Measurements from ENCODE around the gene ZEB1.
"Not testable (repeated sequence)": the region's sequence is repeated elsewhere in the genome, so short reads cannot be mapped to it uniquely, and the experiment has no call there.

ZEB1 gene

GRCh38 chr10:31536302-31536701, 217.3 kb downstream of the ZEB1 start:
- ATAC-seq (ENCODE audit: low read depth), result no peak
- no peak overlapping the region for H3K27ac ChIP-seq (ENCODE audit: poor library complexity, severe bottlenecking)
- peaks cover under 1% of the 10 kb centered on the region for H3K4me1 ChIP-seq (ENCODE audit: insufficient read depth, poor library complexity, severe bottlenecking)
- H3K4me3 ChIP-seq (ENCODE audit: severe bottlenecking), result no peak overlapping the region
- no peak for DNase-seq (ENCODE audit: low spot score)
- no peaks in the 10 kb centered on the region for H3K36me3 ChIP-seq (ENCODE audit: low read depth)
- TF ChIP-seq, protein P1, sequence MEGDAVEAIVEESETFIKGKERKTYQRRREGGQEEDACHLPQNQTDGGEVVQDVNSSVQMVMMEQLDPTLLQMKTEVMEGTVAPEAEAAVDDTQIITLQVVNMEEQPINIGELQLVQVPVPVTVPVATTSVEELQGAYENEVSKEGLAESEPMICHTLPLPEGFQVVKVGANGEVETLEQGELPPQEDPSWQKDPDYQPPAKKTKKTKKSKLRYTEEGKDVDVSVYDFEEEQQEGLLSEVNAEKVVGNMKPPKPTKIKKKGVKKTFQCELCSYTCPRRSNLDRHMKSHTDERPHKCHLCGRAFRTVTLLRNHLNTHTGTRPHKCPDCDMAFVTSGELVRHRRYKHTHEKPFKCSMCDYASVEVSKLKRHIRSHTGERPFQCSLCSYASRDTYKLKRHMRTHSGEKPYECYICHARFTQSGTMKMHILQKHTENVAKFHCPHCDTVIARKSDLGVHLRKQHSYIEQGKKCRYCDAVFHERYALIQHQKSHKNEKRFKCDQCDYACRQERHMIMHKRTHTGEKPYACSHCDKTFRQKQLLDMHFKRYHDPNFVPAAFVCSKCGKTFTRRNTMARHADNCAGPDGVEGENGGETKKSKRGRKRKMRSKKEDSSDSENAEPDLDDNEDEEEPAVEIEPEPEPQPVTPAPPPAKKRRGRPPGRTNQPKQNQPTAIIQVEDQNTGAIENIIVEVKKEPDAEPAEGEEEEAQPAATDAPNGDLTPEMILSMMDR (IDR thresholded peaks at IDR 0.05; ENCODE audit: poor library complexity, severe bottlenecking), result no peak
- H3K9me3 ChIP-seq (ENCODE audit: severe bottlenecking), result no peaks in the 10 kb centered on the region
- peaks cover 4% of the 10 kb centered on the region for H3K27me3 ChIP-seq (ENCODE audit: insufficient read depth, poor library complexity, severe bottlenecking)

- H3K4me3 ChIP-seq (ENCODE audit: severe bottlenecking), result no peak overlapping the region
- DNase-seq (ENCODE audit: low spot score) (no peak), ATAC-seq (ENCODE audit: low read depth) (no peak)
- TF ChIP-seq, protein P1 (IDR thresholded peaks at IDR 0.05; ENCODE audit: poor library complexity, severe bottlenecking), result no peak
- H3K4me1 ChIP-seq (ENCODE audit: insufficient read depth, poor library complexity, severe bottlenecking), result no peaks in the 10 kb centered on the region
- no peaks in the 10 kb centered on the region for H3K36me3 ChIP-seq (ENCODE audit: low read depth)
- H3K27me3 ChIP-seq (ENCODE audit: insufficient read depth, poor library complexity, severe bottlenecking), result no peaks in the 10 kb centered on the region
- H3K9me3 ChIP-seq (ENCODE audit: severe bottlenecking), result no peaks in the 10 kb centered on the region
- no peak overlapping the region for H3K27ac ChIP-seq (ENCODE audit: poor library complexity, severe bottlenecking)
Observed at GRCh38 chr10:31549896-31550295, 230.9 kb downstream of the ZEB1 start.

- no peak overlapping the region for H3K4me3 ChIP-seq (ENCODE audit: severe bottlenecking)
- ATAC-seq (ENCODE audit: low read depth) (no peak), DNase-seq (ENCODE audit: low spot score) (no peak)
- H3K9me3 ChIP-seq (ENCODE audit: severe bottlenecking), result no peaks in the 10 kb centered on the region
- H3K4me1 ChIP-seq (ENCODE audit: insufficient read depth, poor library complexity, severe bottlenecking), result no peaks in the 10 kb centered on the region
- TF ChIP-seq, protein P1 (IDR thresholded peaks at IDR 0.05; ENCODE audit: poor library complexity, severe bottlenecking), result no peak
- no peaks in the 10 kb centered on the region for H3K27me3 ChIP-seq (ENCODE audit: insufficient read depth, poor library complexity, severe bottlenecking)
- no peak overlapping the region for H3K27ac ChIP-seq (ENCODE audit: poor library complexity, severe bottlenecking)
- H3K36me3 ChIP-seq (ENCODE audit: low read depth), result no peaks in the 10 kb centered on the region
Observed at GRCh38 chr10:31554556-31554955, 235.5 kb downstream of the ZEB1 start.

- no peak for DNase-seq (ENCODE audit: low spot score)
- no peaks in the 10 kb centered on the region for H3K36me3 ChIP-seq (ENCODE audit: low read depth)
- TF ChIP-seq, protein P1 (IDR thresholded peaks at IDR 0.05; ENCODE audit: poor library complexity, severe bottlenecking), result no peak
- no peak overlapping the region for H3K4me3 ChIP-seq (ENCODE audit: severe bottlenecking)
- no peaks in the 10 kb centered on the region for H3K9me3 ChIP-seq (ENCODE audit: severe bottlenecking)
- H3K4me1 ChIP-seq (ENCODE audit: insufficient read depth, poor library complexity, severe bottlenecking), result no peaks in the 10 kb centered on the region
- ATAC-seq (ENCODE audit: low read depth), result no peak
- peaks cover 3% of the 10 kb centered on the region for H3K27me3 ChIP-seq (ENCODE audit: insufficient read depth, poor library complexity, severe bottlenecking)
- H3K27ac ChIP-seq (ENCODE audit: poor library complexity, severe bottlenecking), result no peak overlapping the region
Observed at GRCh38 chr10:31557854-31558253, 238.8 kb downstream of the ZEB1 start.

DNA sequence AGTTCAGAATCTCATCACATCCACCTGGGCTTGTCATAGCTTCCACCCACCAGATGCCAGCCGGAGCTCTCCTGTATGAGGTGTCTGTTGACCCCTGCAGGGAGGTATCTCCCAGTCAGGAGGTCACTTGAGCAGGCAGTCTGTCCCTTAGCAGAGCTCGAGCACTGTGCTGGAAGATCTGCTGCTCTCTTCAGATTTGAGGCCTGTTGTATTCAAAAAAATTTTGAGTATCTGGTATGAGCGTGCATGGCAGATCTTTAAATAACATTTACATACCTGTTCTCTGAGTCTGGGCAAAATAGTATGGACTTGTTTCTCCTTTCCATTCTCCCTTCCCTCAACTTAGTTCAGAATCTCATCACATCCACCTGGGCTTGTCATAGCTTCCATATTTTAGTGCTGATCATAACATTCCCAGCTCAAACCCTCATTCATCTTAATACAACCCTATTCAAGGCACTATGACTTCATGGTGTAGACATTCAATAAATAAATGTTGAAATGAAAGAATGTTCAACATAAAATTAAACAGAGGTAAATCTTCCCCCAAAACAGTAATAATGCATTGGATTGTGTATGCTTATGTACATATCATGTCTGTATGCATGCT, 249.3 kb downstream of the ZEB1 start:
- not testable (repeated sequence) for H3K4me1 ChIP-seq (ENCODE audit: insufficient read depth, poor library complexity, severe bottlenecking); H3K27me3 ChIP-seq (ENCODE audit: insufficient read depth, poor library complexity, severe bottlenecking); H3K9me3 ChIP-seq (ENCODE audit: severe bottlenecking); H3K4me3 ChIP-seq (ENCODE audit: severe bottlenecking); H3K36me3 ChIP-seq (ENCODE audit: low read depth); H3K27ac ChIP-seq (ENCODE audit: poor library complexity, severe bottlenecking); DNase-seq (ENCODE audit: low spot score); ATAC-seq (ENCODE audit: low read depth)

Measured in RWPE2 (cell line).